Transverse colon (tissue), 4 donors: ENCODE data around the gene KLHDC3. TPM values are rescaled to one million over a fixed set of nuclear protein-coding genes. Genes with fewer than 3 reads are reported as not detected.
A peak's percentile ranks its signal among the peaks of the same experiment; 100 is the strongest.

Experiments used
- DNase-seq: peaks from one replicate; pipeline ENCODE4 v3.0.0-alpha.2; 2019
- H3K27ac ChIP-seq, 4 donors: fragments of 200-600 bp; sonication (generic); 2 replicates each; pipeline ENCODE4 v1.5.1; 2016 to 2018; ENCODE audit warnings: inconsistent platforms in 4 of 4
- H3K27me3 ChIP-seq: fragments of 200-600 bp; sonication (generic); 2 replicates; pipeline ENCODE4 v1.5.1; 2017; ENCODE audit warnings: inconsistent platforms
- H3K36me3 ChIP-seq, 4 donors: fragments of 200-600 bp; sonication (generic); 2 replicates each; pipeline ENCODE4 v1.5.1; 2017 to 2019; ENCODE audit warnings: inconsistent platforms in 4 of 4
- H3K4me1 ChIP-seq, 4 donors: fragments of 200-600 bp; sonication (generic); 2 replicates each; pipeline ENCODE4 v1.5.1; 2017 to 2020; ENCODE audit warnings: inconsistent platforms in 4 of 4
- H3K4me3 ChIP-seq, 4 donors: fragments of 200-600 bp; sonication (generic); 1 replicate in 1 of 4; 2 replicates in 3 of 4; pipeline versions ENCODE4 v1.5.1 to v1.6.1; 2017 to 2019; ENCODE audit warnings: inconsistent platforms in 4 of 4
- H3K9me3 ChIP-seq, 2 donors: fragments of 200-600 bp; sonication (generic); 2 replicates each; pipeline ENCODE4 v1.5.1; 2017 to 2019; ENCODE audit warnings: inconsistent platforms in 2 of 2
- CTCF ChIP-seq, 5 experiments: fragments of 200-600 bp in 3 of 5; fragments of 450-650 bp in 2 of 5; sonication (generic) in 3 of 5; IDR thresholded peaks; 1 replicate in 2 of 5; 2 replicates in 3 of 5; pipeline ENCODE4 v1.5.1; 2016 to 2017; ENCODE audit warnings: antibody characterized with exemption in 5 of 5, inconsistent platforms in 3 of 5, mild to moderate bottlenecking in 2 of 5, moderate library complexity in 1 of 5
- EP300 ChIP-seq: sonication (generic); formaldehyde crosslinking; IDR thresholded peaks from one replicate; pipeline ENCODE4 v1.6.1; 2017; ENCODE audit warnings: antibody characterized with exemption, low read depth
- POLR2A ChIP-seq: fragments of 450-650 bp; IDR thresholded peaks from one replicate; pipeline ENCODE4 v1.6.1; 2016; ENCODE audit warnings: antibody characterized with exemption, mild to moderate bottlenecking, moderate library complexity
- POLR2AphosphoS5 ChIP-seq, 3 donors: sonication (generic); formaldehyde crosslinking; IDR thresholded peaks; one replicate each; pipeline ENCODE4 v1.6.1; 2016; ENCODE audit warnings: antibody characterized with exemption in 3 of 3
- WGBS, 2 donors: methylation state at CpG; one replicate each; pipeline ENCODE4 v1.1.5; 2018; ENCODE audit warnings: low coverage in 1 of 2; 5-methylcytosine and 5-hydroxymethylcytosine counted together
- in situ Hi-C, 4 donors: fragments of 200-750 bp; cut with MboI; loops; one replicate each; pipeline versions ENCODE4 v1.15.0 to v1.15.1; 2017; ENCODE audit warnings: low sequenced_read_pairs in 3 of 4, low pct_ligation_motif_present in 1 of 4, low pct_unique_long_range_greater_than_20kb in 1 of 4
- intact Hi-C: fragments of 100-400 bp; cut with DNase I; formaldehyde crosslinking; loops from one replicate; pipeline ENCODE4 v1.15.1; 2023; ENCODE audit warnings: low total_unique reads
- total RNA-seq, 4 donors: library from RNA; depleted of rRNA; stranded (reverse); fragments of >200 nt; gene quantifications; one replicate each; pipeline ENCODE4 v1.1.0, GENCODE V29; 2016

KLHDC3 gene
- total RNA-seq, 4 donors from 2014 or later, result 54.6 to 67.3 (median 63.2) TPM

GRCh38 chr6:43009124-43009523 lies 4.9 kb upstream of the KLHDC3 start:
- no peak overlapping the region for H3K27ac ChIP-seq
- no peak for DNase-seq
- H3K9me3 ChIP-seq, result no peaks in the 10 kb centered on the region
- 61% methylated on average over 6 of the region's 6 CpGs; no CpG with 5 or more reads in 1 of the 2 donors for WGBS, 2 donors
- TF ChIP-seq POLR2A, result no peak
- TF ChIP-seq CTCF (IDR thresholded peaks at IDR 0.05), result peak in 4 of 5 experiments; percentile 20 to 48 (median 31)
- no peak for TF ChIP-seq POLR2AphosphoS5 (IDR thresholded peaks at IDR 0.05)
- TF ChIP-seq EP300, result no peak
- H3K4me1 ChIP-seq, result peaks cover 8 to 17% (median 11%) of the 10 kb centered on the region in 4 donors
- H3K27me3 ChIP-seq, result no peaks in the 10 kb centered on the region
- H3K36me3 ChIP-seq, result peaks cover 0 to 8% (median 3%) of the 10 kb centered on the region in 4 donors
- no peak overlapping the region for H3K4me3 ChIP-seq
- intact Hi-C loops, result no loop called here
- in situ Hi-C loops, result no loop called here

- no peak overlapping the region for H3K27ac ChIP-seq
- H3K4me1 ChIP-seq, result peaks cover 19 to 35% (median 26%) of the 10 kb centered on the region in 4 donors
- no peaks in the 10 kb centered on the region for H3K27me3 ChIP-seq
- H3K36me3 ChIP-seq, result peaks cover 0 to 8% (median 3%) of the 10 kb centered on the region in 4 donors
- in situ Hi-C loops (no loop called here), intact Hi-C loops (no loop called here)
- no peaks in the 10 kb centered on the region for H3K9me3 ChIP-seq
- 81 to 91% methylated on average over 5 to 6 of the region's 6 CpGs for WGBS, 2 donors
- no peak for TF ChIP-seq POLR2A
- TF ChIP-seq EP300, result no peak
- no peak for TF ChIP-seq CTCF (IDR thresholded peaks at IDR 0.05)
- no peak for TF ChIP-seq POLR2AphosphoS5 (IDR thresholded peaks at IDR 0.05)
- DNase-seq, result no peak
- H3K4me3 ChIP-seq, result no peak overlapping the region
Measured at GRCh38 chr6:43011207-43011606, 2.8 kb upstream of the KLHDC3 start.

- H3K9me3 ChIP-seq, result no peaks in the 10 kb centered on the region
- 92% methylated on average over 6 of the region's 6 CpGs; no CpG with 5 or more reads in 1 of the 2 donors for WGBS, 2 donors
- H3K27me3 ChIP-seq, result no peaks in the 10 kb centered on the region
- in situ Hi-C loops, result no loop called here
- no peak for DNase-seq
- TF ChIP-seq POLR2AphosphoS5 (IDR thresholded peaks at IDR 0.05) (no peak), CTCF (IDR thresholded peaks at IDR 0.05) (no peak), EP300 (no peak), POLR2A (no peak)
- intact Hi-C loops, result no loop called here
- H3K4me1 ChIP-seq, result peaks cover 26 to 43% (median 34%) of the 10 kb centered on the region in 4 donors
- peaks cover 0 to 7% (median 2%) of the 10 kb centered on the region in 4 donors for H3K36me3 ChIP-seq
- H3K4me3 ChIP-seq, result no peak overlapping the region
- peak overlapping the region in 1 of 4 donors; percentile 84 for H3K27ac ChIP-seq
Measured at GRCh38 chr6:43012364-43012763, 1.7 kb upstream of the KLHDC3 start.

- peaks cover 26 to 43% (median 34%) of the 10 kb centered on the region in 4 donors for H3K4me1 ChIP-seq
- intact Hi-C loops, result no loop called here
- in situ Hi-C loops, result no loop called here
- peaks cover 0 to 3% (median 1%) of the 10 kb centered on the region in 4 donors for H3K36me3 ChIP-seq
- peak overlapping the region; percentile 76 to 92 (median 85) for H3K27ac ChIP-seq
- H3K9me3 ChIP-seq, result no peaks in the 10 kb centered on the region
- WGBS, 2 donors, result 2 to 15% methylated on average over 4 to 25 of the region's 25 CpGs
- DNase-seq, result no peak
- no peak for TF ChIP-seq EP300
- H3K4me3 ChIP-seq, result peak overlapping the region; percentile 34 to 94 (median 62)
- H3K27me3 ChIP-seq, result no peaks in the 10 kb centered on the region
Measured at GRCh38 chr6:43013097-43013842, 779 bp upstream of the KLHDC3 start.
